Measurements from ENCODE around the gene HCRTR1. TPM values are rescaled to one million over a fixed set of nuclear protein-coding genes. Genes with fewer than 3 reads are reported as not detected.

Gene HCRTR1
- polyA plus RNA-seq, 1 donor from 2014 or later, result 0.37 TPM

DNA sequence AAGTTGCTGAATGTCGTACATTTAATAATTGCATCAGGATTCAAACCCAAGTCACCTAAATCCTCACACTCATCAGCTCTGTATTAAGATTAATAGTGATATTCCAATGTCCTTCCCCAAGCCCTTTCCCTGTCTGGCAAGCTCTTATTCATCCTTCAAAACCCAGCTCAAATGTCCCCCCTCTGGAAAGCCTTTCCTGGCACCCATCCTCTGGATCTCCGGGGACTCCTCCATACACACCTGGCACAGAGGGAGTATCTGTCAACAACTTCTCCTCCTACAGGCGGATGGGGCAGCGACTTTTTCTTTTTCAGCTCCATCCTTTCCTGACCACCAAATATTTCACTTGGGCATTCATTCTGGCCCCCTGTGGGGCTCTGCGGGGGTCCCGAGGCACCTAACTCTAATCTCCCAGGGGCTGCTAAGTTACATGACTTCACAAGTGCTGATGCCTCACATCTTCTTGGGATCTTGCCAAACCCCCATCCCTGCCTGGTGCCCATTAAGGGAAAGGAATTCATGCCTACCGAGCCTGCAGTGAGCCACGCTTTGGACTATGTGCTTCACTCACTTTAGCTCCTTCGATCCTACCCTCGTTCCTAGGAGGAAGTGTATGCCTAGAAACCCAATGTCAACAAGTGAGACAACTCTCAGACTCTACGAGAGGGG, 25.9 kb upstream of the HCRTR1 start:
- Histone ChIP-seq H3K27me3 (ENCODE audit: insufficient read depth, low read depth, low read length) (no peaks in the 10 kb centered on the region), H4K20me1 (ENCODE audit: insufficient read depth) (no peaks in the 10 kb centered on the region), H3K4me2 (ENCODE audit: low read length) (no peak overlapping the region), H3K9me2 (ENCODE audit: insufficient read depth, low read length) (no peaks in the 10 kb centered on the region), H3K9me3 (ENCODE audit: low read length) (no peaks in the 10 kb centered on the region), H3K79me2 (replicated peaks; ENCODE audit: insufficient read depth, low read length) (no peaks in the 10 kb centered on the region), H3K27ac (ENCODE audit: low read length) (no peak overlapping the region), H3K4me3 (ENCODE audit: low read length) (no peak overlapping the region), H2AFZ (ENCODE audit: low read depth, low read length) (no peak overlapping the region), H3K36me3 (ENCODE audit: insufficient read depth, low read length) (no peaks in the 10 kb centered on the region), H3F3A (ENCODE audit: insufficient read depth, low read length, poor library complexity, severe bottlenecking) (no peaks in the 10 kb centered on the region), H3K9ac (ENCODE audit: low read length) (no peak overlapping the region)
- TF ChIP-seq, protein P1, sequence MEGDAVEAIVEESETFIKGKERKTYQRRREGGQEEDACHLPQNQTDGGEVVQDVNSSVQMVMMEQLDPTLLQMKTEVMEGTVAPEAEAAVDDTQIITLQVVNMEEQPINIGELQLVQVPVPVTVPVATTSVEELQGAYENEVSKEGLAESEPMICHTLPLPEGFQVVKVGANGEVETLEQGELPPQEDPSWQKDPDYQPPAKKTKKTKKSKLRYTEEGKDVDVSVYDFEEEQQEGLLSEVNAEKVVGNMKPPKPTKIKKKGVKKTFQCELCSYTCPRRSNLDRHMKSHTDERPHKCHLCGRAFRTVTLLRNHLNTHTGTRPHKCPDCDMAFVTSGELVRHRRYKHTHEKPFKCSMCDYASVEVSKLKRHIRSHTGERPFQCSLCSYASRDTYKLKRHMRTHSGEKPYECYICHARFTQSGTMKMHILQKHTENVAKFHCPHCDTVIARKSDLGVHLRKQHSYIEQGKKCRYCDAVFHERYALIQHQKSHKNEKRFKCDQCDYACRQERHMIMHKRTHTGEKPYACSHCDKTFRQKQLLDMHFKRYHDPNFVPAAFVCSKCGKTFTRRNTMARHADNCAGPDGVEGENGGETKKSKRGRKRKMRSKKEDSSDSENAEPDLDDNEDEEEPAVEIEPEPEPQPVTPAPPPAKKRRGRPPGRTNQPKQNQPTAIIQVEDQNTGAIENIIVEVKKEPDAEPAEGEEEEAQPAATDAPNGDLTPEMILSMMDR (IDR thresholded peaks at IDR 0.05; ENCODE audit: poor library complexity, severe bottlenecking), result no peak
- no peak for TF ChIP-seq EZH2 (IDR thresholded peaks at IDR 0.05; ENCODE audit: borderline replicate concordance, insufficient read depth, low read length, poor library complexity, severe bottlenecking)
- no peak for TF ChIP-seq MXI1 (conservative IDR thresholded peaks at IDR 0.05; ENCODE audit: poor library complexity, severe bottlenecking)
- TF ChIP-seq SMC3 (conservative IDR thresholded peaks at IDR 0.05; ENCODE audit: poor library complexity), result no peak
- no peak for TF ChIP-seq POLR2AphosphoS5 (IDR thresholded peaks at IDR 0.05)
- TF ChIP-seq, protein P2, sequence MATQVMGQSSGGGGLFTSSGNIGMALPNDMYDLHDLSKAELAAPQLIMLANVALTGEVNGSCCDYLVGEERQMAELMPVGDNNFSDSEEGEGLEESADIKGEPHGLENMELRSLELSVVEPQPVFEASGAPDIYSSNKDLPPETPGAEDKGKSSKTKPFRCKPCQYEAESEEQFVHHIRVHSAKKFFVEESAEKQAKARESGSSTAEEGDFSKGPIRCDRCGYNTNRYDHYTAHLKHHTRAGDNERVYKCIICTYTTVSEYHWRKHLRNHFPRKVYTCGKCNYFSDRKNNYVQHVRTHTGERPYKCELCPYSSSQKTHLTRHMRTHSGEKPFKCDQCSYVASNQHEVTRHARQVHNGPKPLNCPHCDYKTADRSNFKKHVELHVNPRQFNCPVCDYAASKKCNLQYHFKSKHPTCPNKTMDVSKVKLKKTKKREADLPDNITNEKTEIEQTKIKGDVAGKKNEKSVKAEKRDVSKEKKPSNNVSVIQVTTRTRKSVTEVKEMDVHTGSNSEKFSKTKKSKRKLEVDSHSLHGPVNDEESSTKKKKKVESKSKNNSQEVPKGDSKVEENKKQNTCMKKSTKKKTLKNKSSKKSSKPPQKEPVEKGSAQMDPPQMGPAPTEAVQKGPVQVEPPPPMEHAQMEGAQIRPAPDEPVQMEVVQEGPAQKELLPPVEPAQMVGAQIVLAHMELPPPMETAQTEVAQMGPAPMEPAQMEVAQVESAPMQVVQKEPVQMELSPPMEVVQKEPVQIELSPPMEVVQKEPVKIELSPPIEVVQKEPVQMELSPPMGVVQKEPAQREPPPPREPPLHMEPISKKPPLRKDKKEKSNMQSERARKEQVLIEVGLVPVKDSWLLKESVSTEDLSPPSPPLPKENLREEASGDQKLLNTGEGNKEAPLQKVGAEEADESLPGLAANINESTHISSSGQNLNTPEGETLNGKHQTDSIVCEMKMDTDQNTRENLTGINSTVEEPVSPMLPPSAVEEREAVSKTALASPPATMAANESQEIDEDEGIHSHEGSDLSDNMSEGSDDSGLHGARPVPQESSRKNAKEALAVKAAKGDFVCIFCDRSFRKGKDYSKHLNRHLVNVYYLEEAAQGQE (IDR thresholded peaks at IDR 0.05; ENCODE audit: borderline replicate concordance), result no peak
- TF ChIP-seq TAF1 (IDR thresholded peaks at IDR 0.05; ENCODE audit: low read depth), result no peak
- no peak for TF ChIP-seq RAD21 (conservative IDR thresholded peaks at IDR 0.05)
- no peak for TF ChIP-seq EP300 (conservative IDR thresholded peaks at IDR 0.05; ENCODE audit: poor library complexity, severe bottlenecking)

DNA sequence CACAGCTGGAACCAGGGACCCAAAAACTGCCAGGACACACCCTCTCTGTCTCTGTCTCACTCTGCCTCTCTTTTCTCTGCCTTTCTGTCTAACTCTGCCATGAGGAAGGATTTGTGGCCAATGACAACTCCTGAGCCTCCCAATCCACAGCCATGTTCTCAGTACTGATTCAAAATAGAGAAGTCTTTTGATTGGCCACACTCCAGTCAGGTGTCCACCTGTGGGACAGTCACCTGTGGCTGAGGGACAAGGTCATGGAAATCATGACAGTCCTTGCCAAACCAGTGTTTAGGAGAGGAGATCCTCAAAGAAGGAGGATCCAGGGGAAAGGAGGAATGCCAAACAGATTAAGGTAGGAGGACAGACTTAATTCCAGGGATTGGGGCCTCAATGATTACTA, 25.4 kb upstream of the HCRTR1 start:
- H3K36me3 ChIP-seq (ENCODE audit: insufficient read depth, low read length), result no peaks in the 10 kb centered on the region
- no peaks in the 10 kb centered on the region for H3F3A ChIP-seq (ENCODE audit: insufficient read depth, low read length, poor library complexity, severe bottlenecking)
- H3K27ac ChIP-seq (ENCODE audit: low read length), result no peak overlapping the region
- no peak overlapping the region for H3K4me2 ChIP-seq (ENCODE audit: low read length)
- no peaks in the 10 kb centered on the region for H3K9me3 ChIP-seq (ENCODE audit: low read length)
- H3K9me2 ChIP-seq (ENCODE audit: insufficient read depth, low read length), result no peaks in the 10 kb centered on the region
- no peaks in the 10 kb centered on the region for H4K20me1 ChIP-seq (ENCODE audit: insufficient read depth)
- H3K9ac ChIP-seq (ENCODE audit: low read length), result no peak overlapping the region
- no peaks in the 10 kb centered on the region for H3K27me3 ChIP-seq (ENCODE audit: insufficient read depth, low read depth, low read length)
- TF ChIP-seq SMC3 (conservative IDR thresholded peaks at IDR 0.05; ENCODE audit: poor library complexity), result no peak
- TF ChIP-seq EP300 (conservative IDR thresholded peaks at IDR 0.05; ENCODE audit: poor library complexity, severe bottlenecking), result no peak
- TF ChIP-seq, protein P1 (IDR thresholded peaks at IDR 0.05; ENCODE audit: poor library complexity, severe bottlenecking), result no peak
- TF ChIP-seq, protein P2 (IDR thresholded peaks at IDR 0.05; ENCODE audit: borderline replicate concordance), result no peak
- TF ChIP-seq TAF1 (IDR thresholded peaks at IDR 0.05; ENCODE audit: low read depth), result no peak
- TF ChIP-seq RAD21 (conservative IDR thresholded peaks at IDR 0.05), result no peak
- no peak for TF ChIP-seq MXI1 (conservative IDR thresholded peaks at IDR 0.05; ENCODE audit: poor library complexity, severe bottlenecking)
- no peak for TF ChIP-seq EZH2 (IDR thresholded peaks at IDR 0.05; ENCODE audit: borderline replicate concordance, insufficient read depth, low read length, poor library complexity, severe bottlenecking)
- no peak for TF ChIP-seq POLR2AphosphoS5 (IDR thresholded peaks at IDR 0.05)
- no peaks in the 10 kb centered on the region for H3K79me2 ChIP-seq (replicated peaks; ENCODE audit: insufficient read depth, low read length)
- no peak overlapping the region for H2AFZ ChIP-seq (ENCODE audit: low read depth, low read length)
- no peak overlapping the region for H3K4me3 ChIP-seq (ENCODE audit: low read length)
